ENCODE measurements around the gene TRAF2. TPM values are rescaled to one million over a fixed set of nuclear protein-coding genes. Genes with fewer than 3 reads are reported as not detected.

TRAF2 gene
- total and polyA plus RNA-seq, 2 of the 8 experiments (the other 6 are each of a cell fraction or from before 2014, with no cell fraction given), result 26.9 to 50.2 TPM

DNA sequence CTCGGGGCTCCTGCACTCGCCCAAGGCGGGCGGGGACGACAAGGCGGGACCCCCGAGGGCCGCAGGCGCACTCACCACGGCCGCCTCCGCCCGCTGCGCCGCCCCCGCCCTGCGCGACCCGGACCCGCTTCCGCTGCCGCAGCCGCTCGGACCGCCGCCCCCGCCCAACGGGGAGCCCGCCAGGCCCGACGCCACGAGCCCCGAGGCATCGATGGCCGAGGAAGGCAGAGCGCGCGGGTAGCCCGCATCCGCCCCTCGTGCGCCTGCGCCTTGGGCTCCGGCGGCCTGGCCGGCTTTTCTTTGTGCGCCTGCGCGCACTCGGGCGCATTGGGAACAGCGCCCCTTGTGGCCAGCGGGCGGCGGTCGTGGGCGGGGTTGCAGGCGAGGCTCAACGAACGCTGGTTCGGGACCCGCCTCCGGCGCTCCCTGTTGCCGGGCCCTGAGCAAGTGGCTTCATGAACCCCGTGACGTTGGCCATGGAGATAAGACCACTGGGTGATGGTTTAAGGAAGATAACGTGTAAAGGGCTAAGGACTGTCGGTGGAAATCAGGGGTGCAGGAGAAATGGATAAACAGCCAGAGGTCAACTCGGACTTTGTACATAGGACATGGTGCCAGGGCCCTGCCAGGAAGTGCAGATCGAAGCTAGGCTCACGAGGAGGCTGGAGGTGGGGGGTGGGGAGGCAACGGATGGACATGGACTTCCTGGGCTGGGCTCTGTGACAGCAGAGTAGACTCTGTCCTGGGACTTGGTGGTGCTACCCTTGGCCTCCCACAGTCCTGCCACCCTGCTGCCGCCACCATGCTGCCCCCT is 58.4 kb downstream of the TRAF2 start, which contains the start of the genes C8G and FBXW5 (continued):
- no peak for TF ChIP-seq SIX5 (IDR thresholded peaks at IDR 0.05; ENCODE audit: low read depth, low read length)

Data from H1 (cell line).